Fibroblast of villous mesenchyme (primary cell): ENCODE results near the gene CDH12. TPM values are rescaled to one million over a fixed set of nuclear protein-coding genes. Genes with fewer than 3 reads are reported as not detected.

ENCODE experiments used
- DNase-seq: peaks from one replicate; pipeline ENCODE4 v3.0.0-alpha.2; 2010; ENCODE audit warnings: low read depth
- H3K4me3 ChIP-seq: 2 replicates; pipeline ENCODE4 v1.5.1; 2011; ENCODE audit warnings: low read depth, mild to moderate bottlenecking, low read length
- CTCF ChIP-seq: IDR thresholded peaks from 2 replicates; pipeline ENCODE4 v1.5.1; 2012; ENCODE audit warnings: low read depth, mild to moderate bottlenecking, low read length; ENCODE audit not compliant: insufficient read depth
- total RNA-seq: library from RNA; depleted of rRNA; stranded (reverse); fragments of >200 nt; gene quantifications from 2 replicates; pipeline ENCODE4 v1.2.3, GENCODE V29; 2012

The CDH12 gene
- total RNA-seq, 1 donor, result not detected

GRCh38 chr5:22736443-22737003 lies 116.6 kb downstream of the CDH12 start:
- H3K4me3 ChIP-seq, result no peak overlapping the region
- no peak for DNase-seq
- TF ChIP-seq CTCF, result no peak

GRCh38 chr5:22734907-22735306 lies 118.2 kb downstream of the CDH12 start:
- DNase-seq, result no peak
- H3K4me3 ChIP-seq, result no peak overlapping the region
- no peak for TF ChIP-seq CTCF

GRCh38 chr5:22728610-22729009 lies 124.5 kb downstream of the CDH12 start:
- no peak for TF ChIP-seq CTCF
- no peak overlapping the region for H3K4me3 ChIP-seq
- DNase-seq, result no peak

- no peak for TF ChIP-seq CTCF
- no peak for DNase-seq
- H3K4me3 ChIP-seq, result no peak overlapping the region
These were observed 130.7 kb downstream of the CDH12 start for GRCh38 chr5:22722491-22722890.

- no peak overlapping the region for H3K4me3 ChIP-seq
- TF ChIP-seq CTCF, result no peak
These were observed 131.1 kb downstream of the CDH12 start for GRCh38 chr5:22722056-22722455.

GRCh38 chr5:22719842-22720241 lies 133.3 kb downstream of the CDH12 start:
- TF ChIP-seq CTCF, result no peak
- no peak for DNase-seq
- H3K4me3 ChIP-seq, result no peak overlapping the region

More at GRCh38 chr5:22722056-22722455, 131.1 kb downstream of the CDH12 start:
- DNase-seq, result no peak

GRCh38 chr5:22710660-22711059 lies 142.5 kb downstream of the CDH12 start:
- H3K4me3 ChIP-seq, result no peak overlapping the region
- DNase-seq, result no peak
- TF ChIP-seq CTCF, result no peak
